HTERT RPE-1 (cell line): ENCODE results near the gene TMCC1.

ENCODE experiments used
- in situ Hi-C: fragments of 300-500 bp; cut with MboI; formaldehyde crosslinking; loops from 4 replicates; pipeline ENCODE4 v1.14.3; 2020; ENCODE audit warnings: low sequenced_read_pairs

The TMCC1 gene

DNA sequence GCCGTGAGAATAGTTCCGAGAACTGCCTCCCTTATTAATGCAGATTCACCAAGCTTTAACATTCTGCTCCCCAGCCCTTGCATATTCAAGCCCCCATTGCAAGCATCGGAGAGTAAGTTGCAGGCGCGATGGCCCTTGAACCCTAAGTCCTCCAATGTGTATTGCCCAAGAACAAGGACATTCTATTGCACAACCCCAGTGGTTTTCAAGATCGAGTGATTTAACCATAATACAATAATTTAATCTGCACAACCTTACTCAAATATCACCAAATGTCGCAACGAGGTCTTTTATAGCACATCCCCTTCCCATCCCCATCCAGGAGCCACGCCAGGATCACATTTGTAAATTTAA lies 265.4 kb downstream of the TMCC1 start:
- in situ Hi-C loops, result no loop called here

- in situ Hi-C loops, result no loop called here
Observed at GRCh38 chr3:129627350-129628168, 266.0 kb downstream of the TMCC1 start.

DNA sequence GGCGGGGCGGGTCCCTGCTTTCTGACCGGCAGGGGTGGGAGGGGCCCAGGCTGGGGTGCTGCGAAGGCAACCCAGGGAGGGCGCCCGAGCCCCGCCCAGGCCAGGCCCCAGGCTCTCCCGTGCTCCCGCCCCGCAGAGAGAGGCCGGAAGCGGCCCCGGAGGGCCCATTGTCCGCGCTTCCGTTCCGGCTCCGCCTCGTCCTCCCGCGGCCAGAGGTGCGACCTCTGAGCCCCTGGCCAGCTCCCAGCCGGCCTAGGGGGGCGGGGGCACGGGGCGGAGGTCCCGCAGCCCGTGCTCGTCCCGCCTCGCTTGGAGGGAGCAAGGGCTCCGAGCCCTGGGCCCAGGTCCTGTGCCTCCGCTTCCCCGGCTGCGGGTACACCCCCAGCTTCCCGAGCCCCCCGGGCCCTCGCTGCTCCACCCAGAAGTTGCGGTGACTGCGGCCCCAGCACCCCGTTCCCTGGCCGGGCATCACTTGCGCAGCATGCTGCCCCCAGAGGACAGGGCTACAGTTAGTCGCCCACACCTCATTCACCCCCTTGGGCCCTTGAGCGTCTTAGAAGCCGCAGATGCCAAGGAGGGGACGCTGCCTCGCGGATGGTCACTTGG lies 266.7 kb downstream of the TMCC1 start:
- in situ Hi-C loops, result no loop called here

GRCh38 chr3:129625072-129625874 lies 268.2 kb downstream of the TMCC1 start:
- in situ Hi-C loops, result no loop called here

GRCh38 chr3:129624347-129625071 lies 269.0 kb downstream of the TMCC1 start:
- in situ Hi-C loops, result no loop called here

GRCh38 chr3:129623447-129624118 lies 269.9 kb downstream of the TMCC1 start:
- in situ Hi-C loops, result no loop called here

DNA sequence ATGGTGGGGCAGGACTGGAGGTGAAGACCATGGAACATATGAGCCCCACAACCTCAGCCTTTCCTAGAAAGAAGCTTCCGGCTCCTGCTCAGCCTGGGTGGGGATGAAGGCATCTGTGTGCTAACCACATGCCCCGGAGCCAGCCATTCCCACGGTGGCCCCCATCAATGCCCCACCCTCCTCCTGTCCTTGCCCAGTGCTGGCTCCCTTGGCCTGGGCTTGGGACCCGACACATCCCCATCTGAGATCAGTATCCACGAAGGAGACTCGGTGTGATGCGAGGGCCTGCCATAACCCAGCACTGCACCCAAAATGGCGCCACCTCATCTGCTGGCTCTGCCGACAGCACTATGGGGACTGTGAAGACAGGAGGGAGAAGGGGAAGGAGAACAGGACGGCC lies 270.6 kb downstream of the TMCC1 start:
- in situ Hi-C loops, result no loop called here

GRCh38 chr3:129622226-129622874 lies 271.2 kb downstream of the TMCC1 start:
- in situ Hi-C loops, result no loop called here

DNA sequence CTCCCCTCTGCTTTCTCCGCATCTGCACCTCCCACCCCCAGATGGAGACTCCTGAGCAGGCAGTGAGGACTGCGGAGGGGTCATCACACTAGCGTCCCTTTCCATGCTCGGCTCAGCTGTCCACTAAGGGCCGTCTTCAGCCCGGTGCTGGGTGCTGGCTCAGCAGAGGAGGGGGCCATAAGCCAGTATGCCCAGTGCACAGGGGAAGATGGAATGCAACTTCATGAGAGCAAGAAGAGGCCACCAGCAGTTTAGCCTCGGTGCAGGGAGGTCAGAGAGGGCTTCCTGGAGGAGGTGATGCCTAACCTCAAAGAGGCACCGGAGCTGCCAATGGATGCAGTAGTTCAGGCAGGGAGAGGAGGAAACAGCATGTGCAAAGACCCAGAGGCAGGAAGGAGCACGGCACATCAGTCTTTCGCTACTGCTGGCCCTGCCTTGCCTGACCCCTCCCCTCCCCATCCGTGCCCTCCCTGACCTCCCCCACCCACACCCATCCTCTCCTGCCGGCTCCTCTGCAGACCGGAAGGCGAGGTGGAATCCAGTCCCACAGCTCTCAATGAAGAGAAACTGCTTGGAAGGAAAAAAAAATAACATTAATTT lies 271.8 kb downstream of the TMCC1 start:
- in situ Hi-C loops, result no loop called here

DNA sequence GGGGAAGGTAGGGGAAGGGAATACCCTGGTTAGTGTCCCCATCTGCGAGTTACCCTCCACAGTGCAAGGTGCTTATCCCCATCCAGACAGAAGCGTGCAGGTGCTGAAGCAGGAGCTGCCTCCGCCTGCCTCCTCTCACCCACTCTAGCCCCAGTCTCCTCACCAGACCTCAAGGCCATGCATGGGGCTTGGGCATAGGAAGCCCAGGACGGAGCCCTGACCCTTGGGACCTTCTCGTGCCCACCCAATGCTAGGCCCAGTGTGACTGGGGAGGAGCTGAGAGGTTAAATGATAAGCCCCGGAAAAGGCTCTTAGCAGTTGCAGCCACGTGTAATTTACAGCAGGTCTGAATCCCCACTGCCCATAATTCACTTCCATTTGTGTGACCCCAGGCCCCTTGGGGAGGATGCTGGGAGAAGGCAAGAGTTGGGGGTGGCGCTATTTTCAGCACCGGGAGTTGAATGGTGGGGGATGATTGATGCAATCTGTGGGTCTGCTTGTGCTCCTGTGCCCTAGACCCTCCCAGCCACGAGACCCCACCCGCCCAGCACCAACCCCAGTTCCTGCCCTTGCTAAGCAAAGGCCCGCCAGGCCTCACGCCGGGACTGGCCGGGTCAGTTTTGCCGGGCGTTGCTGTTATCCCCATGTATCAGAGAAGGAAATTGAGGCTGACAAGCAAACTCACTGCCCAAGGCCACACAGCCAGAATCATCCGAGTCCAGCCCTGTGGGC lies 272.5 kb downstream of the TMCC1 start:
- in situ Hi-C loops, result no loop called here

- in situ Hi-C loops, result no loop called here
Observed at GRCh38 chr3:129619726-129620162, 273.8 kb downstream of the TMCC1 start.

DNA sequence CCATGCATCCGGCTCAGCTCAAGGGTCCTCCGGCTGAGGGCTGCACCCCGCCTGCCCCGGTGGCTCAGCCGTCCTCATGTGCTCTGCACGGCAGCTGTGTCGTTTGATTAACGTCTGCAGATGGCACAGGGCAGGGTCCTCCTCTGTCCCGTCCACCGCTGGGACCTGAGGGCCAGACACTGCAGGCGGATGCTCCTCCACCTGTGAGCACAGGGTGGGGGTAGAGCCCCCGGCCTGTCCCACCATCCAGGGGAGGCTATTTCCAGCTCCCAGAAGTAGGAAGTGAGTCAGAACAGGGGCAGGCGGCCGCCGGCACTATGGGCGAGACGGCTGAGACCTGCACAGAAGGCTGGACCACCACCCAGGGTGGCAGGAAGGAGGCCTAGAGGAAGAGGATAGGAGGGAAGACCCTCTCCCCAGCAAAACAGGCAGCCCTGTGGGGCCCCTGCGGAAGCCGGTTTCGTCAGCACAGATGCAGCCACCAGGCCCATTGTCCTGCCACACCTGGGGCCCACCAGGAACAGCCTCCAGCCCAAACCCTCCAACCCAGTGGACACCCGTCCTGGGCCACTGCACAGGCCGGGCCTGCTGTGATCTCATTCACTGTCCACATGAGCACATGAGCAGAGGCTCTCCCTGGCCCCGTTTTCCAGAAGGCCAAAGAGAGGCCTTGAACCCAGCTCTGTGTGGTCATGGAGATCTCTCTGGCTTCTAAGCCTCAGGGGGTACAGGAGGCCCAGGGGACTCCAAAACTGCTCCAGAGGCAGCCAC lies 274.4 kb downstream of the TMCC1 start:
- in situ Hi-C loops, result no loop called here

DNA sequence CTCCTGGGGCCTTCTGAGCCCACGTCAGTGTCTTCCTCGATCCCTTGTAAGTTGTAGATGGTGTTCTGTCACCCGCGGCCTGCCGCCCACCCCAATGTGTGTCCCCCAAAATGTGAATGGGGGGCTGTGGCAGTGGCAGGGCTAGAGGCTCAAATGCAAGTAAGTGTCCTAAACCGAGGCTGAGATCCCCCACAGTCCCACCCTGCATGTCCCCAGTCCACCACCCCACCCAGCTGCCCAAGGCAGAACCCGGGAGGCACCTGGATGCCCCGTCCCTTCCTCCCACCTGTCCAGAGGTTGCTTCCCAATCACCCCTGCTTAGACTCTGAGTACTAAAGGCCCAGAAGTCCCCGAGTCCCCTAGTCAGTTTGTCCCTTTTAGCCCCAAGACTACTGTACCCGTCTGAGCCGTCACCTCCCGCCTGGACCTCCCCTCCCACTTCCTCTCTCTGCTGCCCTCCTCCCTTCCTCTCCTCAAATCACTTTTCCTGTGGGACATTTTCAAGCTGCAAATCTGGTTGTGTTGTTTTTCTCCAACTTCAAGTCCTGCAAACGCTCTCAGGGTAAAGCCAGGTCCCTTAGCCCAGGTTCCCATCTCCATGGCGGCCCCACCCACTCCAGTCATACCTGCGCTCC lies 275.2 kb downstream of the TMCC1 start:
- in situ Hi-C loops, result no loop called here

GRCh38 chr3:129617381-129618185 lies 275.9 kb downstream of the TMCC1 start:
- in situ Hi-C loops, result no loop called here

DNA sequence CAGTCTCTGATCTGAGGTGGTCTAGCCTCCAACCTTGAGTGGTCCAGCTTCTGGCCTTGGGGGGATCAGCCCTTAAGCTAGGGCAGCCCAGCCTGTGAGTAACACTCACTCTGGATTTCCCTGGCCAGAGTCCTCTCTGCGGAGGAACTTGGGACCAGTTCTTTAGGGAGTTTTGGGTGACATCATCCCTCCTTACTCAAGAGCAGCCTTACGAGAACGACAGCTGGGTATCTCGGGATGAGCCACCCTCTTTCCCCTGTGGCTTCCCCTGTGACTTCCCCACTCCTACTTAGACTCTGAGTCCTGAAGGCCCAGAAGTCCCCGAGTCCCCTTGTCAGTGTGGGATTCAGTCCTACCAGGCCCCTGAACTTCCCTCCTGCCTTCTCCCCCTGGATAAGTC lies 276.8 kb downstream of the TMCC1 start:
- in situ Hi-C loops, result no loop called here

- in situ Hi-C loops, result no loop called here
Observed at GRCh38 chr3:129616291-129616690, 277.2 kb downstream of the TMCC1 start.

DNA sequence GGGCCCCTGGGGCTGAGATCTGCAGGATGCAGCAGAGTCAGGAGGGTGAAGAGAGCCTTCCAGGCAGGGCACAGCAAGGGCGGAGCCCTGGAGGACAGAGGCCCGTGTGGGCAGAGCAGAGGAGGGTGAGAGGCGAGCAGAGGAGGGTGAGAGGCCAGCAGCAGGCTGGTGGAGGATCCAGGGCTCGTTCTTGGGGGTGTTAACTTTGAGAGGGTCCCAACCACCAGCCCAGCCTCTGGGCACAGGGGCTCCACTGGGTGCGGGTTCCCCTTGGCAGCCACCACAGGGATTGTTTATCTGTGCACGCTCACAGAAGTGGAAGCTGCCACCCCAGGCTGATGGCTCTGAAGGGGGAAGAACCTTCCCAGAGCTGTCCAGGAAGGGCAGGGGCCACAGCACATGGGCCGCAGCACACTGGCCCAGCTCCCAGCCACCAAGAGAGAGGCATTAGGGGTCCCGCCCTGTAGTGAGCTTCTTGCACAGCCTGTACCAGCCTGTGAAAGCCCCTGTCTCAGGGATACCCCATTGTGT lies 277.7 kb downstream of the TMCC1 start:
- in situ Hi-C loops, result no loop called here
